GM18861 (cell line): Measurements from ENCODE around the gene EEF1AKMT4.
A peak's percentile ranks its signal among the peaks of the same experiment; 100 is the strongest.

Source experiments
- ATAC-seq: cut with Tn5 transposase; IDR thresholded peaks from one replicate; pipeline ENCODE4 v1.9.1; 2021; ENCODE audit not compliant: unreplicated experiment

The EEF1AKMT4 gene

GRCh38 chr3:184249412-184250166, at the start of gene EEF1AKMT4:
EEF1AKMT4 (plus strand) TSS chr3:184249672; CDS start chr3:184249695, 23 bp downstream.
- peak; percentile 81 for ATAC-seq

DNA sequence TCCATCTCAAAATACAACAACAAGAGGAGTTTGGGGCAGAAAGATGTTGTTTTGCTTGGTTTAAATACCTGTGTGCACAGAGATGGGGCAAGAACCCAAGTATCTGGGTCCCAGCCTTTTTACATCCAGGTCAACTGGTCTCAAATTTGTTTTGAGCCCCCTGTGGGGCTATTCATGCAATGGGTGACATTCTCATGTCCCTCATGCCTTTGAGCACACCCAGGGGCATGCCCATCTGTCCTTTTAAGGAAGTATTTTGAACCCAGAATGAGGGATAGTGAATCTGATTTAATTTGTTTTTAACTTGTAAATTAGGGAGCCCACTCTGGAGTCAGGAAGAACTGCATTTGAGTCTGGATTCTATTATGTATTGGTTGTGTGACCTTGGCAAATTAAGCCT, 48.6 kb upstream of the EEF1AKMT4 start:
- no peak for ATAC-seq

DNA sequence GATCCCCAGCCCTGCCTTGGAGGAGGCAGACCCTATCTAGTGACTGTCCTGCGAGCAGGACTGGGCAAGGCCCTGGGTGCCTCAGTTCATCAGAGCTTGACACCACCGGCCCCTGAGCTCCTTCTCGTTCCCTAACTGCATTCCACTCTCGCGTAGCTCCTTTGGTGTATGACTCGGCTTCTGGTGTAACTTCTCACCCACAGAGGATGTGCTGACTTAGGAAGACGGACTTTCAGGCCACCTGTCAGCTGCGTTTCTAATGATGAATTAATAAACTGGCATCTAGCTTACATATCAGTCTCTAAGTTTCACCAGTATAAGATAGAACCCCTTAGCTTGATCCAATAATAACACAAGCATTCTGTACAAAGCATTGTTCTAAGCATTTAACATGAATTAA, 45.9 kb upstream of the EEF1AKMT4 start:
- ATAC-seq, result no peak

- no peak for ATAC-seq
These were observed 40.1 kb upstream of the EEF1AKMT4 start for GRCh38 chr3:184209146-184209923.

DNA sequence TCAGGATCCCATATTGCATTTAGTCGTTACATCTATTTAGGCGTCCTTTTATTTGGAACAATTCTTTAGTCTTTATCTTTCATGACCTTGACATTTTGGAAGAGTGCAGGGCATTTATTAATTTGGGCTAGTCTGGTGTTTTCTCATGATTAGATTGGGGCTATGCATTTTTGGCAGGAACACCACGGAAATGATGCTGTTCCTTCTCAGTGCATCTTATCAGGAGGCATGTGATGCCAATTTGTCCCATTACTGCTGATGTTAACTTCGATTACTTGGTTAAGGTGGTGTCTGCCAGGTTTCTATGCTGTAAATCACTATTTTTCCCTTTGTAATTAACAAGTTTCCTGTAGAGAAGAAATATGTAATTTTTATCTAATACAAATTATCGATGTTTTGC, 38.2 kb upstream of the EEF1AKMT4 start:
- no peak for ATAC-seq

GRCh38 chr3:184211718-184212117, 37.8 kb upstream of the EEF1AKMT4 start:
- ATAC-seq, result no peak

GRCh38 chr3:184218814-184219213, 30.7 kb upstream of the EEF1AKMT4 start:
- ATAC-seq, result no peak

DNA sequence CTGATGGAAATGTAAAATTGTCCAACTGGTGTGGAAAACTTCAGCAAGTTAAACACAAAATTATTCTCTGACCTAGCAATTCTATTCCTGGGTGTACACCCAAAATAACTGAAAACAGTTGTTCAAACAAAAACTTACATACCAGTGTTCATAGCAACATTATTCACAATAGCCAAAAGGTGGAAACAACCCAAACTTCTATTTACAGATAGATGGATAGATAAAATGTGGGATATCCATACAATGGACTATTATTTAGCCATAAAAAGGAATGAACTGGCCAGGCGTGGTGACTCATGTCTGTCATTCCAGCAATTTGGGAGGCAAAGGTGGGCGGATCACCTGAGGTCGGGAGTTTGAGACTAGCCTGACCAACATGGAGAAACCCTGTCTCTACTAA, 27.0 kb upstream of the EEF1AKMT4 start:
- ATAC-seq, result no peak

- no peak for ATAC-seq
These were observed 25.5 kb upstream of the EEF1AKMT4 start for GRCh38 chr3:184223946-184224345.

DNA sequence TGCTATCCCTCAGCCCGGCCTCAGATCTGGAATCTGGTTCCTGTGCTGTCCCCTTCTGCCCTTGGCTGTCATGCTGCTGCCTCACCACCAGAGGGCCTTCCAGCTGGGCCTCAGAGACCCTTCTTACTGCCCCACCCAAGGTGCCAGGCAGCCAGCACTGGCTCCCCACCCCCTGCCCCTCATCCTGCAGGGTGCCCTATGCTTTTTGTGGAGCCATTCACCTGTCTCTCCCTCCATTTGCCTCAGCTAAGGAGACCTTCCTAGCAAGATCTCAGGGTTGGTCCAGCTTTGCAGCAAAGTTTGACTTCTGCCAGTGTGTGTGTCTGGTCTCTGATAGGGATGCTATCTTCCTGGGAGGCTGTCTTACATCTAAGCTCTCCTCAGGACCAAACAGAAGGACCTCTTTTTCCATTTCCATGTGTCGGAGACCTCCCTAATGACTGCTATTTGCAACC, 22.0 kb upstream of the EEF1AKMT4 start:
- no peak for ATAC-seq

GRCh38 chr3:184228376-184229137, 20.9 kb upstream of the EEF1AKMT4 start:
- ATAC-seq, result no peak

- peak; percentile 70 for ATAC-seq
These were observed 19.9 kb upstream of the EEF1AKMT4 start, which contains the start of gene VWA5B2 for GRCh38 chr3:184229394-184230080. VWA5B2 (plus strand) TSS chr3:184229585; CDS start chr3:184230529, 944 bp downstream.

DNA sequence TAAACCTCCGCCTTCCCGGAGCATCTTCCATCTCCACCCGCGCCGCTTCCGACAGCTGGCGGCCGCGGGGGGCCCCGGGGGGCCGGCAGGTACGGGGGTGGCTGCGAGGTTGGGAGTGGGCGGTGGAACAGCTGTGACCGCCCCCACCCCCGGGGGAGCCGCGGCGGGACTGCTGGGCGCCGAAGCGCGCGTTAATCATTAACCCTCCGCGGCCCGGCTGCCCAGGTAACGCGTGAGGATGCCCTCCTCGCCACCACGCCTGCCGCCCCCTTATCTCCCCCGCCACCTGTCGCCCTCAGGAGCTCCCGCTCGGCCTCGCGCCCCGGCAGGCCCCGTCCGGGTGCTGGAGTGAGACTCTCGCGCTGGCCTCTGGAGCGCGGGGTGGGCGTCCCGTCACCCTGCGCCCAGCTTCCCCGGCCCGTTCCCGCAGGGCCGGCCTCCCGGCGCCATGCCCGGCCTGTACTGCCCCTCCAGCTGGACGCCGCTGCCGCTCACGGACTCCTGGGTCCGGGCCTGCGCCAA, 19.3 kb upstream of the EEF1AKMT4 start:
- ATAC-seq, result no peak

DNA sequence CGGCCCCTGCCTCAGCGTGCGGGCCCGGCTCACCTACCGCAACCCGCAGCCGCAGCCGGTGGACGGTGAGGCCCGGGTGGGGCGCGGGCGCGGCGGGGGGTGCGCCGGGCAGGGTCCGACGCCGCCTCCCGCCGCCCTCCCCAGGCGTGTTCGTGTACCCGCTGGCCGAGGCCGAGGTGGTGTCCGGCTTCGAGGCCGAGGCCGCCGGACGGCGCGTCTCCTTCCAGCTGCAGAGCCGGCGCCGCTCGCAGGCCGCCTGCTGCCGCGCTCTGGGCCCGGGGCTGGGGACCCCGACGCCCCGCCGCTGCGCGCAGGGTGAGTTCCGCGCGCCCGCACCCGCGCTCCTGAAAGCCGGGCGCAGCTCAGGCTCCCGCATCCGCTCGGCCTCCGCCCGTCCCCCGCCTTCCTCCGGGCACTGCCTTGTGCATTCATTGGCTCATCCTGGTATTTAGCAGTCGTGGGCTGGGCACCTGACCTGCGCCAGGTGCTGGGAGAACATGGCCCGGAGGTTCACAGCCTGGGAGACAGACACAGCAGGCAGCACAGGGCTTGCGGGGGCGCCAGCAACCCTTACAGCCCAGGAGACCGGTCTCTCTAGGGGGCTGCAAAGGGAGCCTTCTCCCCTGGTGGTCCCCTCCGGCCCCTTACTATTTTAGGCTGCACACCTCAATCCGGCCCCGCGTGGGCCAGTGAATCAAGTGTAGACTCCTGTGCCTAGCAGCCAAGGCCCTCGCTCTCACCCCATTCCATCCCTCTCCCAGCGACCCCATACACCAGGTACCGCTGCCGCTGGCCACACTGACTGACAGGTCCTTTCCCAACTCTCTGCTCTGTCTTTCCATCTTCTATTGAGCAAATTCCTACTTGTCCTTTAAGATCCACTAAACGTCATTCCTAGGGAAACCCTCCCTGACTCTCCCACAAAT, 18.6 kb upstream of the EEF1AKMT4 start:
- no peak for ATAC-seq

GRCh38 chr3:184231671-184232070, 17.8 kb upstream of the EEF1AKMT4 start:
- ATAC-seq, result no peak

DNA sequence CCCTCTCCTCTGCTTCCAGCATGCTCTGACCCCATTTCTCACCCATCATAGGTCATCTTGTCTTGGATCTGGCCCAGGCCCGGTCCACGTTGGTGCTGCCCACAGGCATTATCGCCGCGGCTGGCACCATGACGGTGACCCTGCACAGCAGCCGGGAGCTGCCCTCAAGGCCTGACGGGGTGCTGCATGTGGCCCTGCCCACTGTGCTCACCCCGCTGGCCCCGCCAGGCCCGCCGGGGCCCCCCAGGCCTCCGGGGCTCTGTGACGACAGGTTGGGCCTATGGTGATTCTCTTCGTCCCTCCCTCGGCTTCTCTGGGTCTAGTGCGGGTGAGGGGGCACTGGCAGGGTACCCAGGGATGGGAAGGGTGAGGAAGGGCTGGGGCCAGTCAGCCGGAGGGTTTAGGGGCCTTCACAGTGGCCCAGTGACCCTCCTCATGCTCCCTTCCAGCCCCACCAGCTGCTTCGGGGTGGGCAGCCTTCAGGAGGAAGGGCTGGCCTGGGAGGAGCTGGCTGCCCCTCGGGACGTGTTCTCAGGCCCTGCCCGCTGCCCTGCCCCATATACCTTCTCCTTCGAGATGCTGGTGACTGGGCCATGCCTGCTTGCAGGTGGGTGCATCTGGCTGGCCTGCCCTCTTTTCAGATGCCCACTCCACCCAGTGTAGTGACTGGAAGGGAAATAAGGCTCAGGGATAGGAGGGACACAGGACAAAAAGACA, 16.2 kb upstream of the EEF1AKMT4 start:
- ATAC-seq, result no peak

GRCh38 chr3:184234224-184234623, 15.2 kb upstream of the EEF1AKMT4 start:
- ATAC-seq, result no peak

DNA sequence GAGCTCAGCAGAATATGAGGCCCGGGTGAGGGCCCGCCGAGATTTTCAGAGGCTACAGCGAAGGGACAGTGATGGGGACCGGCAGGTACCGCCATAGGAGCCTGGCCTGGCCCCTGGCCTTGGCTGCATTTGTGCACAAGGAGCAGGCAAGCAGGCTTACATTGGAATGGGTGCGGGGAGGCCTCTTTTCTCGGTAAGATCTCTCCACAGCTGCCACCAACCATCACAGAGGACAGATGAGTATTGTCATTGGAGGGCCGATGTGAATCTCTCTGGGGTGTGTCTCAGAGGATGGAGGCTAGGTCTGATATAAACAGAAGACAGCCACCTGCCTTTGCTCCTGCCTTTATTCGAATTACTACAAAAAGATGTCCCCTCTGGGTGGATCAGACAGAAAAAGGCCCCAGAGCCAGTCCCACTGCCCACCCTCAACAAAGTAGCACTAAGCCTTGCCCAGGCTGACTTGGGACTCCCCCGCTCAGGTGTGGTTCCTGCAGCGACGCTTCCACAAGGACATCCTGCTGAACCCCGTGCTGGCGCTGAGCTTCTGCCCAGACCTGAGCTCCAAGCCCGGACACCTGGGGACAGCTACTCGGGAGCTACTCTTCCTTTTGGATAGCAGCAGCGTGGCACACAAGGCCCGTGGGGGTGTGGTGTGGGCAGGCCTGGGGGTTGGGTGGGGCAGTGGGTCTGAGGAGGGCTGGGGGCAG, 14.6 kb upstream of the EEF1AKMT4 start:
- ATAC-seq, result no peak
